Endothelial cell (in vitro differentiated cells): ENCODE data around the gene SLC38A7. TPM values are rescaled to one million over a fixed set of nuclear protein-coding genes. Genes with fewer than 3 reads are reported as not detected.

Experiments used
- DNase-seq: peaks from one replicate; pipeline ENCODE4 v3.0.0; 2021; ENCODE audit warnings: low spot score
- H3K27ac Mint-ChIP-seq: one replicate; pipeline ENCODE4 v1.8.0; 2021; ENCODE audit warnings: mixed read lengths, inconsistent platforms; ENCODE audit not compliant: unreplicated experiment
- H3K27me3 Mint-ChIP-seq: one replicate; pipeline ENCODE4 v1.8.0; 2021; ENCODE audit warnings: mild to moderate bottlenecking, moderate library complexity, mixed read lengths, inconsistent platforms; ENCODE audit not compliant: unreplicated experiment
- H3K36me3 Mint-ChIP-seq: one replicate; pipeline ENCODE4 v1.8.0; 2021; ENCODE audit warnings: mild to moderate bottlenecking, low read depth, mixed read lengths, inconsistent platforms; ENCODE audit not compliant: unreplicated experiment
- H3K4me1 Mint-ChIP-seq: one replicate; pipeline ENCODE4 v1.8.0; 2021; ENCODE audit warnings: mild to moderate bottlenecking, mixed read lengths, inconsistent platforms; ENCODE audit not compliant: unreplicated experiment
- H3K4me3 Mint-ChIP-seq: one replicate; pipeline ENCODE4 v1.8.0; 2021; ENCODE audit warnings: mild to moderate bottlenecking, mixed read lengths, inconsistent platforms; ENCODE audit not compliant: unreplicated experiment
- H3K9me3 Mint-ChIP-seq: one replicate; pipeline ENCODE4 v1.8.0; 2021; ENCODE audit warnings: mixed read lengths, inconsistent platforms; ENCODE audit not compliant: unreplicated experiment
- total RNA-seq: library from RNA; stranded (reverse); fragmentation: NEBNext Ultra II Directional; extraction: Animal tissue kit (Norgen Biotek cat#: 25700); gene quantifications from one replicate; pipeline ENCODE4 v1.2.1, GENCODE V29; 2021; ENCODE audit not compliant: unreplicated experiment
- TF ChIP-seq, protein P1 (sequence below): fragments of 200-600 bp; sonication (generic); IDR thresholded peaks from one replicate; pipeline ENCODE4 v1.5.0; 2021; ENCODE audit warnings: antibody characterized with exemption; ENCODE audit not compliant: unreplicated experiment

Gene SLC38A7
- total RNA-seq, 1 donor from 2014 or later = 56.7 TPM

DNA sequence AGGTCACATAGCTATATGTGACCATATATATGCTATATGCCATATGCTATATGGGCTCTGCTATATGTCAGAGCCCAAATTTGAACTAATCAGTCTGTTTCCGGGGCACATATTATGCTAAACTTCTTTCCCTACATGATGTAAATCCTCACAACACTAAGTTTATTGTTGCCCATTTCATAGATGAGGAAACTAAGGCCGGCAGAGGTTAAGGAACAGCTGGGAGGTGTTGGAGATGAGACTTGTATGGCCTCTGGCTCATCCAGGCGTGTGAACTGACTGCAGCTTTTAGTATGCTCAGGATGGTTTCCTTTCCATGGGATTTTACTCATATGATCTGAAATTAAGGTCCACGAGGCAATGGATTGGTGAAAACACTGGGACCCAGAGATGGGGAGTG lies 37.5 kb downstream of the SLC38A7 start:
- DNase-seq = no peak
- peaks cover 2% of the 10 kb centered on the region for H3K4me1 Mint-ChIP-seq
- H3K36me3 Mint-ChIP-seq = no peaks in the 10 kb centered on the region
- H3K9me3 Mint-ChIP-seq = no peaks in the 10 kb centered on the region
- no peak overlapping the region for H3K27ac Mint-ChIP-seq
- TF ChIP-seq, protein P1, sequence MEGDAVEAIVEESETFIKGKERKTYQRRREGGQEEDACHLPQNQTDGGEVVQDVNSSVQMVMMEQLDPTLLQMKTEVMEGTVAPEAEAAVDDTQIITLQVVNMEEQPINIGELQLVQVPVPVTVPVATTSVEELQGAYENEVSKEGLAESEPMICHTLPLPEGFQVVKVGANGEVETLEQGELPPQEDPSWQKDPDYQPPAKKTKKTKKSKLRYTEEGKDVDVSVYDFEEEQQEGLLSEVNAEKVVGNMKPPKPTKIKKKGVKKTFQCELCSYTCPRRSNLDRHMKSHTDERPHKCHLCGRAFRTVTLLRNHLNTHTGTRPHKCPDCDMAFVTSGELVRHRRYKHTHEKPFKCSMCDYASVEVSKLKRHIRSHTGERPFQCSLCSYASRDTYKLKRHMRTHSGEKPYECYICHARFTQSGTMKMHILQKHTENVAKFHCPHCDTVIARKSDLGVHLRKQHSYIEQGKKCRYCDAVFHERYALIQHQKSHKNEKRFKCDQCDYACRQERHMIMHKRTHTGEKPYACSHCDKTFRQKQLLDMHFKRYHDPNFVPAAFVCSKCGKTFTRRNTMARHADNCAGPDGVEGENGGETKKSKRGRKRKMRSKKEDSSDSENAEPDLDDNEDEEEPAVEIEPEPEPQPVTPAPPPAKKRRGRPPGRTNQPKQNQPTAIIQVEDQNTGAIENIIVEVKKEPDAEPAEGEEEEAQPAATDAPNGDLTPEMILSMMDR = no peak
- H3K4me3 Mint-ChIP-seq = no peak overlapping the region
- H3K27me3 Mint-ChIP-seq = peaks cover 1% of the 10 kb centered on the region

DNA sequence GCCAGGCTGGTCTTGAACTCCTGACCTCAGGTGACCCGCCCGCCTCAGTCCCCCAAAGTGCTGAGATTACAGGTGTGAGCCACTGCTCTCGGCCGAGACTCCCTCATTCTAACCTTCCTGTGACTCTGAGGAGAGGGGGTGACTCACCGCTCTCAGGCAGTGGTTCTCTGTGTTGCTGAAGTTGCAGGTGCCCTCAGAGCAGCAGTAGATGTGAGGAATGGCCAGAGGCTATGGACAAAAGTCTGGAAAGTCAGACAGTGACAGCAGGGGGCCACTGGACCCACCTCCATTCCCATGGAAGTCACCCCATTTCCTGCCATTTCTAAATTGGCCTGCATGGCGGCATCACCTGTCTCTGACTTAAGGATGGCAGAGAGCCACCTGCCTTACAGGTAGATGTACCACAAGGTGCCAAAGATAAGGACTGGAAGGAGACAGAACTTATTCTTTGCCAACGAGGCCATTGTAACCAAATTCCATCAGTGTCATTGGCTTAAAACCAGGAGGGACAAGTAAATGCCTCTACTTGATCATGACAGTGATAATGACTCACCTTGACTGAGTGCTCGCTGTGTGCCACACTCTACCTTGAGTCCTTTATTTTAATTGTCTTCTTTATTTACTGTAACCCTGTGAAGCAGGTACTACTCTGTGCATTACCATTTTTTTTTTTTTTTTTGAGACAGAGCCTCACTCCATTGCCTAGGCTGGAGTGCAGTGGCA lies 39.6 kb downstream of the SLC38A7 start:
- Mint-ChIP-seq H3K27ac (no peak overlapping the region), H3K36me3 (no peaks in the 10 kb centered on the region), H3K4me3 (no peak overlapping the region), H3K4me1 (peaks cover 2% of the 10 kb centered on the region), H3K9me3 (no peaks in the 10 kb centered on the region), H3K27me3 (peaks cover 1% of the 10 kb centered on the region)
- DNase-seq = no peak
- TF ChIP-seq, protein P1 = no peak

DNA sequence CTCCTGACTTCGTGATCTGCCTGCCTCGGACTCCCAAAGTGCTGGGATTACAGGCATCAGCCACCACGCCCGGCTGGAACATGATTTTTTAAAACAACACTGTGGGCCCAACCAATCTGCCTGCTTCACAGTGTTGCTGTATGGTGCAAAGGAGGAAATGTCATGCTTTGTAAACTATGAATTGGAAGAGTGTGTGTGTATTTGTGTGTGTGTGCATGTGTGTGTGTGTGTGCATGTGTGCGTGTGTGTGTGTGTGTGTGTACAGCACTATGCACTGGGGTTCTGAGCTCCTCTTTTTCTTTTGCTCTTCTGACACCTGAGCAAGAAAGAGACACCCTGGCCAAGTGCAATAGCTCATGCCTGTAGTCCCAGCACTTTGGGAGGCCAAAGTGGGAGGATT lies 40.5 kb downstream of the SLC38A7 start:
- H3K4me3 Mint-ChIP-seq = no peak overlapping the region
- TF ChIP-seq, protein P1 = no peak
- no peaks in the 10 kb centered on the region for H3K36me3 Mint-ChIP-seq
- DNase-seq = no peak
- peaks cover 1% of the 10 kb centered on the region for H3K27me3 Mint-ChIP-seq
- no peak overlapping the region for H3K27ac Mint-ChIP-seq
- H3K9me3 Mint-ChIP-seq = no peaks in the 10 kb centered on the region
- H3K4me1 Mint-ChIP-seq = peaks cover 2% of the 10 kb centered on the region

DNA sequence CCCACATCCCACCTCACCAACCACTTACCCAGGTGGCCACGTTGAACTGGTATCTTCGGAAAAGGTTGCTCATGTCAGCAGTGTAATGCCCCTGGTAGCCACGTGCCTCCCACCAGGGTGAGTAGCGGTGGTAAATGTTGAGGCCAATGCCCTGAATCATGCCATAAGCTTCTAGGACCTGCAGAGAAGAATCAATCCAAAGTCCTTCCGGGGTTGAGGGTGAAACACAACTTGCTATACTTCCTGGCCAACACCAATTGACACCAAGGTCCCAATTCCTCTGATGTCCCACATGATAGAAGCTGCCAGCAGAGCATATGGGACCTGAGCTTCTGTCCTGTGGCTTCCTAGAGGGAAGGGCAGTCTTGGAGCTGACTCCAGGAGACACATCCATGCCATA lies 43.6 kb downstream of the SLC38A7 start:
- H3K36me3 Mint-ChIP-seq = no peaks in the 10 kb centered on the region
- peaks cover 9% of the 10 kb centered on the region for H3K4me1 Mint-ChIP-seq
- TF ChIP-seq, protein P1 = no peak
- H3K9me3 Mint-ChIP-seq = no peaks in the 10 kb centered on the region
- DNase-seq = no peak
- H3K4me3 Mint-ChIP-seq = no peak overlapping the region
- peaks cover 3% of the 10 kb centered on the region for H3K27me3 Mint-ChIP-seq
- H3K27ac Mint-ChIP-seq = no peak overlapping the region

DNA sequence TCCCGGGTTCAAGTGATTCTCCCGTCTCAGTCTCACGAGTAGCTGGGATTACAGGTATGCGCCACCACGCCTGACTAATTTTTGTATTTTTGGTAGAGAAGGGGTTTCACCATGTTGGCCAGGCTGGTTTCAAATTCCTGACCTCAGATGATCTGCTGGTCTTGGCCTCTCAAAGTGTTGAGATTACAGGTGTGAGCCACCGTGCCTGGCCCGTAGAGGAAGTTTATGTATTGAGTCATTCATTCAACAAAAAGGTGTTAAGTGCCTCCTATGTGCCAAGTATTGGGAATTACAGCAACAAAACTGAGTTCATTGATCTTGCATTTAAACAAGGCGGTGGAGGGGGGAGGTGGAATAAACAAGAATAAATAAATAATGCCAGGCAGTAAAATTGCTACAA lies 44.7 kb downstream of the SLC38A7 start:
- H3K27ac Mint-ChIP-seq = no peak overlapping the region

More for the DNA sequence above, 44.7 kb downstream of the SLC38A7 start:
- Mint-ChIP-seq H3K27me3 (peaks cover 3% of the 10 kb centered on the region), H3K9me3 (no peaks in the 10 kb centered on the region), H3K4me1 (peaks cover 11% of the 10 kb centered on the region), H3K36me3 (no peaks in the 10 kb centered on the region), H3K4me3 (no peak overlapping the region)
- TF ChIP-seq, protein P1 = no peak
- DNase-seq = no peak
